Progenitor cell of endocrine pancreas (in vitro differentiated cells): ENCODE results near the gene SSH3. TPM values are rescaled to one million over a fixed set of nuclear protein-coding genes. Genes with fewer than 3 reads are reported as not detected.

ENCODE experiments used
- DNase-seq: peaks from one replicate; pipeline ENCODE4 v3.0.0; 2021; ENCODE audit warnings: low spot score; ENCODE audit not compliant: unreplicated experiment
- H3K27ac Mint-ChIP-seq: 2 replicates; pipeline ENCODE4 v1.8.0; 2021; ENCODE audit warnings: mild to moderate bottlenecking, moderate library complexity, mixed read lengths
- H3K27me3 Mint-ChIP-seq: 2 replicates; pipeline ENCODE4 v1.8.0; 2021; ENCODE audit warnings: mixed read lengths
- H3K36me3 Mint-ChIP-seq: 2 replicates; pipeline ENCODE4 v1.8.0; 2022; ENCODE audit warnings: mixed read lengths; ENCODE audit not compliant: insufficient read depth
- H3K4me1 Mint-ChIP-seq: 2 replicates; pipeline ENCODE4 v1.8.0; 2021; ENCODE audit warnings: low read depth, mixed read lengths
- H3K4me3 Mint-ChIP-seq: 2 replicates; pipeline ENCODE4 v1.8.0; 2021; ENCODE audit warnings: low read depth, mild to moderate bottlenecking, moderate library complexity, mixed read lengths
- H3K9me3 Mint-ChIP-seq: 2 replicates; pipeline ENCODE4 v1.8.0; 2021; ENCODE audit warnings: low read depth, mixed read lengths
- total RNA-seq: library from RNA; stranded (reverse); gene quantifications from 2 replicates; pipeline ENCODE4 v1.2.1, GENCODE V29; 2021
- TF ChIP-seq, protein P1 (sequence below): fragments of 200-600 bp; sonication (generic); IDR thresholded peaks from one replicate; pipeline ENCODE4 v1.5.0; 2021; ENCODE audit warnings: antibody characterized with exemption, mild to moderate bottlenecking; ENCODE audit not compliant: unreplicated experiment

Gene SSH3
- total RNA-seq, 1 donor from 2014 or later = 48.9 TPM

GRCh38 chr11:67261946-67262681, 41.2 kb upstream of the SSH3 start:
- DNase-seq = no peak
- peak overlapping the region; percentile 43 for H3K4me3 Mint-ChIP-seq
- H3K4me1 Mint-ChIP-seq = peaks cover 11% of the 10 kb centered on the region

DNA sequence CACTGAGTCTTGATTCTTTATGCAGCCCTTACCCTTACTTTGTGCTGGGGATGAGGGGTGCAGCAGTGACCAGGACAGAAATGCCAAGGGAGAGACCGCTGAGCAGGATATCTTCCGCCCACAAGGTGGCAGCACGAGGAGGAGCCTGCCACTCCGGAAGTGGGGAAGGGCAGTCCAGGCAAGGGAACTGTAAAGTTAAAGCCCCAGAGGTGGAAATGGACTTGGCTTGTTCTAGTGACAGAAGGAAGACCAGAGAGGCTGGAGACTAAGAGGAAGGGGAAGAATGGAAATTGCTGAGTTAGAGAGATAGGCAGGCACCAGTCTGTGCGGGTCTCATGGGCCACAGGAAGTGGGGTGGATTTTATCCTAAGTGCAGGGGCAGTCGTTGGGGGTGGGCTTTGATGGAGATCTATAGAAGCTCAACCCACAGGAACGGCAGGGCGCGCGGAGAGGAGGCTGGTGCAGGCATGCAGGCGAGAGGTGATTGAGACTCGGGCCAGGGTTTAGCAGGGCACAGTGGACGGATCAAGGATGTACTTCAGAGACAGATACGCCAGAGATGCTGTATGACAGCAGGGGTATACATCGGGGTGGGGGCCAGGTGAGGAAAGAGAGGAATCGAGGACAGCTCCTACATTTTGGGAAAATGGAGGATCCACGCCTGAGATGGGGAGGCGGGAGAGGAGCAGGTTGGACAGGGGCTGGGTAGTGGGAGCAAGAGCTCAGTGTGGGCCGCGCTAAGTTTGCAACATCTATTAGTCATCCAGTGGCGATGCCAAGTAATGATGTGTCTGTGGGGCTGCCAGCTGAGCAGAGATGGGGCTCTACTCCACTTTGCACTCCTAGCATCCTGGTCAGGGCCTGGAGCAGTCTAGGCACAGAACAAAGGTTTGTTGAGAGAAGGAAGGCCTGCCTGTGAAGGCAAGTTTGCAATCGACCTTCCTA, 40.3 kb upstream of the SSH3 start:
- TF ChIP-seq, protein P1, sequence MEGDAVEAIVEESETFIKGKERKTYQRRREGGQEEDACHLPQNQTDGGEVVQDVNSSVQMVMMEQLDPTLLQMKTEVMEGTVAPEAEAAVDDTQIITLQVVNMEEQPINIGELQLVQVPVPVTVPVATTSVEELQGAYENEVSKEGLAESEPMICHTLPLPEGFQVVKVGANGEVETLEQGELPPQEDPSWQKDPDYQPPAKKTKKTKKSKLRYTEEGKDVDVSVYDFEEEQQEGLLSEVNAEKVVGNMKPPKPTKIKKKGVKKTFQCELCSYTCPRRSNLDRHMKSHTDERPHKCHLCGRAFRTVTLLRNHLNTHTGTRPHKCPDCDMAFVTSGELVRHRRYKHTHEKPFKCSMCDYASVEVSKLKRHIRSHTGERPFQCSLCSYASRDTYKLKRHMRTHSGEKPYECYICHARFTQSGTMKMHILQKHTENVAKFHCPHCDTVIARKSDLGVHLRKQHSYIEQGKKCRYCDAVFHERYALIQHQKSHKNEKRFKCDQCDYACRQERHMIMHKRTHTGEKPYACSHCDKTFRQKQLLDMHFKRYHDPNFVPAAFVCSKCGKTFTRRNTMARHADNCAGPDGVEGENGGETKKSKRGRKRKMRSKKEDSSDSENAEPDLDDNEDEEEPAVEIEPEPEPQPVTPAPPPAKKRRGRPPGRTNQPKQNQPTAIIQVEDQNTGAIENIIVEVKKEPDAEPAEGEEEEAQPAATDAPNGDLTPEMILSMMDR = peak; percentile 79
- Mint-ChIP-seq H3K27me3 (peaks cover 28% of the 10 kb centered on the region), H3K4me1 (peaks cover 18% of the 10 kb centered on the region), H3K36me3 (peaks cover under 1% of the 10 kb centered on the region), H3K27ac (peak overlapping the region; percentile 84), H3K4me3 (peak overlapping the region; percentile 43), H3K9me3 (no peaks in the 10 kb centered on the region)
- DNase-seq = peak; percentile 67

More at GRCh38 chr11:67261946-67262681, 41.2 kb upstream of the SSH3 start:
- TF ChIP-seq, protein P1 = no peak
- Mint-ChIP-seq H3K36me3 (no peaks in the 10 kb centered on the region), H3K27ac (peak overlapping the region; percentile 84), H3K9me3 (no peaks in the 10 kb centered on the region), H3K27me3 (peaks cover 28% of the 10 kb centered on the region)

DNA sequence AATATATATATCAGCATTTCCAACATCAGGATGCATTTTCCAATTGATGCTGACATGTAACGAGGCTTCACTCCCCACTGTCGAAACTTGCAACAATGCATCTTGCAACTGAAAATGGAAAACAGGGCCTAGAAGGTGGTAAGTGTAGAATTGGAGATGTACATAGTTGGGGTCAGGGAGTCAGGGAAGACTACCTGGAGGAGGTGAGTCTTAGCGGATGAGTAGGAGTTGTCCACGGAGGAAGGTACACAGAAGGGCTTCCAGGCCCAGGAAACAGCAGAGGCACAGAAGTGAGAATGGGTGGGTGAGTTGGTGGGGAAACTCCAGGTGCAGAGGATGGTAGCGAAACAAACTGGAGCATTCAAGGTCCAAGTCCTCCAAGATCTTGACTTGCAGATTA, 39.1 kb upstream of the SSH3 start:
- Mint-ChIP-seq H3K9me3 (no peaks in the 10 kb centered on the region), H3K4me1 (peaks cover 19% of the 10 kb centered on the region), H3K27me3 (peaks cover 28% of the 10 kb centered on the region), H3K4me3 (peak overlapping the region; percentile 65), H3K36me3 (peaks cover 1% of the 10 kb centered on the region), H3K27ac (no peak overlapping the region)
- TF ChIP-seq, protein P1 = no peak
- no peak for DNase-seq

- Mint-ChIP-seq H3K36me3 (peaks cover 1% of the 10 kb centered on the region), H3K27me3 (peaks cover 28% of the 10 kb centered on the region), H3K9me3 (no peaks in the 10 kb centered on the region), H3K4me3 (peak overlapping the region; percentile 79), H3K4me1 (peaks cover 19% of the 10 kb centered on the region), H3K27ac (no peak overlapping the region)
- no peak for DNase-seq
- TF ChIP-seq, protein P1 = no peak
Measured at GRCh38 chr11:67264877-67265632, 38.3 kb upstream of the SSH3 start.
